NCI-H1694 (cell line): ENCODE results near the gene MBD1.
"Not testable (repeated sequence)": the region's sequence is repeated elsewhere in the genome, so short reads cannot be mapped to it uniquely, and the experiment has no call there.

ENCODE experiments used
- DNase-seq: peaks from one replicate; lab custom pipeline; 2025; lab: John Stamatoyannopoulos, UW

The MBD1 gene, protein sequence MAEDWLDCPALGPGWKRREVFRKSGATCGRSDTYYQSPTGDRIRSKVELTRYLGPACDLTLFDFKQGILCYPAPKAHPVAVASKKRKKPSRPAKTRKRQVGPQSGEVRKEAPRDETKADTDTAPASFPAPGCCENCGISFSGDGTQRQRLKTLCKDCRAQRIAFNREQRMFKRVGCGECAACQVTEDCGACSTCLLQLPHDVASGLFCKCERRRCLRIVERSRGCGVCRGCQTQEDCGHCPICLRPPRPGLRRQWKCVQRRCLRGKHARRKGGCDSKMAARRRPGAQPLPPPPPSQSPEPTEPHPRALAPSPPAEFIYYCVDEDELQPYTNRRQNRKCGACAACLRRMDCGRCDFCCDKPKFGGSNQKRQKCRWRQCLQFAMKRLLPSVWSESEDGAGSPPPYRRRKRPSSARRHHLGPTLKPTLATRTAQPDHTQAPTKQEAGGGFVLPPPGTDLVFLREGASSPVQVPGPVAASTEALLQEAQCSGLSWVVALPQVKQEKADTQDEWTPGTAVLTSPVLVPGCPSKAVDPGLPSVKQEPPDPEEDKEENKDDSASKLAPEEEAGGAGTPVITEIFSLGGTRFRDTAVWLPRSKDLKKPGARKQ

DNA sequence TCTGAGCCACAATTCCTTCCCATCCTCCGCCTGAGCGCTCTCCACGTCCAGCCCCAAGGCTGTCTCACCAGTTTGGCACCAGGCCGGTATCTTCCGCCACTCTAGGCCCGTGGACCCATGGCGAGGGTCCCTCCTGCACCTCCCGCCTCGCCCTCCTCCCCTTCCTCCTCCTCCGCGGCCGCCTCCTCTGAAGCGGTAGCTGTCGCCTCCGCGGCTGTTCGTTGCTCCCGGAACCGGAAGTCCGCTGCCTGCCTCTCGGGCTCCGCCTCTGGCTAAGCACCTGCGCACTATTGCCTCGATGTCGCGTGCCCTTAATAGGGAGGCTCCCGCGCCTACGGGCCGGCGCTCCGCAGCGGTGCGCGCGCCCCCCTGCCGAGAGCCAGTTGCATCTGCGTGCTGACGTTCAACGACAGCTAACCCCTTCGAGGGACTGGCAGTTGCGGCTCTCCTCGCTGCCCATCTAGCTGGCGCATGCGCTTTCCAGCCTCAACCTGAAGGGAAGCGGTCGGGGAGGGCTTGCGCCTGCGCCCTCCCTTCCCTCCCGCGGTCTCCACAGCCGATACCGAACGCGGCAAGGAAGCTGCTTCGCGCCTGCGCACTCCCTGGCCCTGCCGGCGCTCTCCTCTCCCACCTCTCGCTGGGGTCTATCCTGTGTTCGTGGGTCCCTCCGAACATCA is at the start of gene MBD1:
MBD1 (minus strand) TSS at position 229 of the 677 bp plus-strand sequence. CDS start 1,531 bp downstream, outside the sequence.
- DNase-seq, result peak; percentile 87

DNA sequence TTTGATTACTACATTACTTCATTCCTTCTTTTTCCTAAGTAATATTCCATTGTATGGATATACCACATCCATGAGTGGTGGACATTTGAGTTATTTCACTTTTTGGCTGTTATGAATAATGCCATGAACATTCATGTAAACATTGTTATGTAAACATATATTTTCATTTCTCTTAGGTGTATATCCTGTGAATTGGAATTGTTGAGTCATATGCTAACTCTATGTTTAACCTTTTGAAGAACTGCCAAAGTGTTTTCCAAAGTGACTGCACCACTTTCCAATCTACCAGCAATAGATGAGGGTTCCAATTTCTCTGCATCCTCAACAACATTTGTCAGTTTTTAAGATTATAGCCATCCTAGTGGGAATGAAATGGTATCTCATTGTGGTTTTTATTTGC is 48.9 kb upstream of the MBD1 start:
- no peak for DNase-seq

DNA sequence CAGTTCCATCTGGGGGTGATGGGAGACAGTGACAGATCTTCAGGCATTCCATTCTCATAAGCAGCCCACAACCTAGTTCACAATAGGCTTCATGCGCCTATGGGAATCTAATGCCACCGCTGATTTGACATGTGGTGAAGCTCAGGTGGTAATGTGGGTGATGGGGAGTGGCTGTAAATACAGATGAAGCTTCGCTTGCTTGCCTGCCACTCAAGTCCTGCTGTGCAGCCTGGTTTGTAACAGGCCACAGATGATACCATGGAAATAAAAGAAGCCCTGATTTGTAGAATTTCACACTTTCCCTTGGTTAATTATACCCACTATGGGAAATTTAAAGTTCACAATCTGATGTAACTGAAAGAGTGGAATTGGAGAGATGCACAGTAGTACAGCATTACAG is 46.7 kb upstream of the MBD1 start:
- DNase-seq, result no peak

DNA sequence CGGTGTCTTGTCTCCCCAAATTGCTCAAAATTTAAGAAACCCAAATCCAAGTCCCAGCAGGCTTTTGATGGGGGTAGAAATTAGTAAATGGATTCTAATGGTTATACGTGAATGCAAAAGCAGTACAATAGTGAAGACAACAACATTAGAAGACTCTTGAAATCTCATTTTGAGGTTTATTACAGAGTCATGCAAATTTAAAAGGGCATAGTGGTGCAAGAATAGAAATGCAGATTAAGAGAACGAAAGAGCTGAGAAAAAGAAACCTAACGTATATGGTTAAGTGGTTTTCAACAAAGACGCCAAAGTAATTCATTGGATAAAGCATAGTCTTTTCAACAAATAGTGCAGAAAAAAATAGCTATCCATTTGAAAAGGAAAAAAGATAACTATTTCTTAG is 39.4 kb upstream of the MBD1 start:
- no peak for DNase-seq

DNA sequence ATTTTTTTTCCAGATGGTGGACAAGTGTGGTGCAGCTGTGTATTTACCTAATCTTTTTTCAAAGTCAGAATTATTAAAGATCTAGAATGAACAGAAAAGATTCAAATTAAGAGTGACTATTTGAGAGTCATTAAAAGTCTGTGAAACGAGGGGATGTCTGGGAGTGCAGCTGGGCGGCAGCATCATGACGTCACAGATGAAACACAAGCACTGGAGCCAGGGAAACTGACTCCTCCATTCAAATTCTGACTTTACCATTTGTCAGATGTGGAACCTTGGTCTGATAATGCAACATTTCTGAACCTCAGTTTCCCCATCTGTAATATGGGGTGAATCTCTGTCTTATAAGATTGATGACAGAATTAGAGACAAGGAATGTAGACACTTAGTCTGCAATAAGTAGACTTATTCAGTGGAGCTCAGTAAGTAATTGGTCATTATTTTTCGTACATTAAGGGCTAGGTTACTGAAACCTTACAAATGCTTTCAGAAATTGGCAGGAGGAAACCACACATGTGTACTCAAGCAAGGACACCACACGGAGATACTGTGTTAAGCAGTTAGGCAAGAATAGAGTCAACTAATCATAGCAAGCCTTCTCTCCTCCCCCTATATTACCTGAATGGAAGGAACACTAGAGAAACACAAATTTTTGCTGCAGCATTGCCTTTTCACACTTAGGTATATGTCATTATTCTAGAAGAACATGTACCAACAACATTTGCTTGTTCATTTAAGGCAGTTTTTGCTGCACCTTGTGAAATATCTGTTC is 34.0 kb upstream of the MBD1 start:
- no peak for DNase-seq

DNA sequence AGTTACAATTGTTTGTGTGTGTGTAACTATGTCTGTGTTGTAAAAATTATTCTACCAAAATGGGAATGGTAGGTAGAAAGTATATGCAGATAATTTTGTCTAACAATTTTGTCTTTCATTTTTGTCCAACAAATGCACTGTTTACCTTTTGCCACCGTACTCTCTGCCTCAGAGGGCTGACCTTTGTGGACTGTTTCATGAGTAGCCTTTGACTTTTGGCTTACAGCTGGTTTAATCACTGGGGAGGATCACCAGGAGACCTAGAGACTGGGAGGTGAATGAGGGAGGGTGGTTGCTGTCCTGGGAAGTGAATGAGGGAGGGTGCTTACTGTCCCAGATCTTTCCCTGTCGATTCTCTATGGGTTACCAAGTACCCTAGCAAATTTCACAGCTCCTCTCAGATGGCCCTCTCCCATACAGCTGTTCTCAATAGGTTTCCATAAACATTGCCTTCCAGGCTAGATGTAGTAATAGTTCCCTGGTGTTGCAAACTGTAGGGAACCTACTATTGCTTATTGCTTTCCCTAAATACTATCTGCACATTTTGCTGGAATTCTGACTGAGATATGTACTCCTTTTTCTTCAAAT is 32.6 kb upstream of the MBD1 start:
- no peak for DNase-seq

DNA sequence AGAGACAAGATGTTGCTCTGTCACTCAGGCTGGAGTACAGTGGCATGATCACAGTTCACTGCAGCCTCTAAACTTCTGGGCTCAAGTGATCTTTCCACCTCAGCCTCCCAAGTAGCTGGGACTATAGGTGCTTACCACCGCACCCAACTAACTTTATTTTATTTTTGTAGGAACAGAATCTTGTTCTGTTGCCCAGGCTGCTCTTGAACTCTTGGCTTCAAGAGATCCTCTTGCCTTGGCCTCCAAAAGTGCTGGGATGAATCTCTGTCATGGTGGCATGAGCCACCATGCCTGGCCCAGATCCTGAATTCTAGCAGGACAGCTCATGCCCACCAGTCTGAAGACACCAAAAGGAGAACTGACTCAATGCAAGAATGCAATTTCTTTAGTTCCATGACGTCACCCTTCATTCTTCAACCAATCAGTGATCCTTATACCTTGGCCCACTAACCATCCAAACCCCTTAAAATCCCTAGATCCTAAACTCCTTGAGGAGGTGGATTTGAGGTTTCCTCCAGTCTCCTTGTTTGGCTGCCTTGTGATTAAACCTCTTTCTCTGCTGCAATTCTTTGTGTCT is 31.8 kb upstream of the MBD1 start:
- no peak for DNase-seq

DNA sequence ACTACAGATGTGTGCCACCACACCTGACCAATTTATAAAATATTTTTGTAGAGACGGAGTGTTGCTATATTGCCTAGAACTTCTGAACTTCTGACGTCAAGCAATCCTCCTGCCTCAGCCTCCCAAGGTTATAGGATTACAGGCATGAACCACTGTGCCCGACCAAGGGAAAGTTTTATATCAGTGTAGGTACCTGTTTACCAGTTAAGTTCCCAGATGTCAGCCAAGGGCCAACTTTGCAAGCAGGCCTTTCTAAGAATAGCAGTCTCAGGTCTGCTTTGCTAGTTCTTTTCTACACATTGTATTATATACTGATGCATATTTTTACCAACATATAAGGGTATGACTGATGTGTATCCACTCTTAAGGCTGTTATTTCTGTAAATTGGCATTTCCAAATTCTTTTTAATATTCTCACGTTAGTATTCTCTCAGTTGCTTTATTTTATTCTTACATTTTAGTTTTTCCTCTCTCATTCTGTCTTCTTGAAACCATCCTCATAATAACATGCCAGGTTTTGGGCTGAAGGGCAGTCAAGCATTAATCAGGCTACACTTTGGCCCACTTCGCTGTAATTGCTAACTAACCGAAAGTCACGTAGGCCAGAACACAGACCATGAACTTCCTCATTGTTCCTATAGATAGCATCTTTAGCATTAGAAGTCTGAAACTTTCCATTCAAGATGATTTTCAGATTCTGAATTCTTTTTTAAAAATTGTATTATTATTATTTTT is 31.1 kb upstream of the MBD1 start:
- DNase-seq, result no peak

DNA sequence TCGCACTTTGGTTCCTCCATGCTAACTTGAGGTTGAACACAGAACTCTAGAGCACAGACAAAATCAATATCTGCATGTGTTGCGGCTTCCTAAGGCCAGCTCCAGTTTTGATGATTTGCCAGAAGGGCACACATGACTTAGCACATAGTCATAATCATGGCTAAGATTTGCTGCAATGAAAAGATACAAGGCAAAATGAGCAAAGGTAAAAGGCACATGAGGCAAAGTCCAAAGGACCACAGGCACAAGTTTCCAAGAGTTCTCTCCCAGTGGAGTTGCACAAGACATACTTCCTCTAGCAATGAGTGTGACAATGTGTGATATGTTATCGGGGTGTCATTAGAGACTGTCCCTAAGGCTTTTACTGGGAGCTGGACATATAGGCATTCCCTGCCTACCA is 30.3 kb upstream of the MBD1 start:
- DNase-seq, result no peak

DNA sequence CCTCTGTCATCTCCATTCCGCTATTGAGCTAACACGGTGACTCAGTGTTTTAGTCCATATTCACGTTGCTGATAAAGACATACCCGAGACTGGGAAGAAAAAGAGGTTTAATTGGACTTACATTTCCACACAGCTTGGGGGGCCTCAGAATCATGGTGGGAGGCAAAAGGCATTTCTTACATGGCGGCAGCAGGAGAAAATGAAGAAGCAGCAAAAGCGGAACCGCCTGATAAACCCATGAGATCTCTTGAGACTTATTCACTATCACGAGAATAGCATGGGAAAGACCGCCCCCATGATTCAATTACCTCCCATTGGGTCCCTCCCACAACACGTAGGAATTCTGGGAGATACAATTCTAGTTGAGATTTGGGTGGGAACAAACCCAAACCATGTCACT is 28.8 kb upstream of the MBD1 start:
- no peak for DNase-seq

DNA sequence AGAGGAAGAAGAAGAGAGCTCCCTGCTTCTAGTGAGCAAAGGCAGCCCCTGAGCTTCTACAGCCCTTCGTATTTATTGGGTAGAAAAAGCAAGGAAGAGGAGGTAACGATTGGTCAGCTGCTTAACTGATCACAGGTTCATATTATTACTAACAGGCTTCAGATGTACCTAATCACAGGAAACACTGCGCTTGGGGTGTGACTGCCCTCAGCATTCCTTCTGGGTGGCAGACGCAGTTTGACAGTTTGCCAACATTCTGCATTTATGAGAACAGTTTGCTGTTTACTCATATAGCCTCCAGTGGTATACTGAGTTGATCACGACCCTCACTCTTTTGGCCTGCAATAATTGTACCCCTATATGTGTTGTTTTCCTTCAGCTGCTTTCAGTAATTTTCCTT is 27.5 kb upstream of the MBD1 start:
- DNase-seq, result not testable (repeated sequence)

DNA sequence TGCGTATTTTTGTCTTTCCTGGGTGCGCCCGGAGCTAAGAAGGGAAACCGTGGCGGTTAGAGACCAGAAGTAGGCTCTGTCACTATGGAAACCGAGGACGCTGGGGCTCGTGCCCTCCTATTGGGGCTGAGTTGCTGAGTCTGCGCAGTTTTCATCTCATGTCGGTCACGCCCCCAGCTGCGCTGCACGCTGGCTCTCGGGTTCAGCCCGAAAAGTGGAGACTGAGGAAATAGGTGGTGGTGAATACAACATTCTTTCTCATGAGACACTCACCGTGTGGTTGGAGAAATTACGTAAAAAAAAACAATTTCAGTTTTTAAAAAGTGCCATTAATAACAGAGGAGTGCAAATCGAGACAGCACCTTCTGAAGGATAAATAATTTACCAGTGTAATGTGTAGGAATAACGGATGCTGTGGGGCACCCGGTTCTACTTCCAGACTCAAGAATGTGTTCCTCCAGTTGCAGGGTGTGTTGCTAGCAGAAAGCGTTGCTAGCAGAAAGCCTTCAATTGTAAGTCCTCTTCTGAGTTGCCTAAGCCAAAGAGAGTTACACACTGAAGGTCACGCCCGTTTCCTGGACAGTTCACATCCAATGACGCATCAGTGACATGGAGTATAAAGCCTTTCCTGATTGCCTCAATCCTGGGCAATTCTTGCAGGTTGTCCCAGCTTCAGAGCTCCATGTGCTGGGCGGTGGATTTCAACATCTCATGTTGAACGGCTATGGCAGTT is 26.6 kb upstream of the MBD1 start:
- peak; percentile 86 for DNase-seq

DNA sequence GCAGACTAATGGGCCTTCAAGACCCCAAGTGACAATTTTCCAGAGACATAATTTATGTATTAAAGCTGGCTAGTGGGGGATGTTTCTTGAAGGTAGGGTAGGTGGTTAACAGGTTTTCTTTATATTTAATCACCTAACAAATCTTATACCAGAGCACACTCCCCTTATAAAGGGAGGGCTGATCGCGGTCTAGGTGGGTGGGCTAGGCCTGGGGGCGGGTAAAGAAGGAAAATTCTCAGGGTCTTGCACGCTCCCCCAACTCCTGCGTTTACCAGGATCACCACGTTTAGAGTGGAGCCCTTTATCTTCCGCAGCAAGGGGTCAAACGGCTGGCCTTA is 26.0 kb upstream of the MBD1 start:
- no peak for DNase-seq

DNA sequence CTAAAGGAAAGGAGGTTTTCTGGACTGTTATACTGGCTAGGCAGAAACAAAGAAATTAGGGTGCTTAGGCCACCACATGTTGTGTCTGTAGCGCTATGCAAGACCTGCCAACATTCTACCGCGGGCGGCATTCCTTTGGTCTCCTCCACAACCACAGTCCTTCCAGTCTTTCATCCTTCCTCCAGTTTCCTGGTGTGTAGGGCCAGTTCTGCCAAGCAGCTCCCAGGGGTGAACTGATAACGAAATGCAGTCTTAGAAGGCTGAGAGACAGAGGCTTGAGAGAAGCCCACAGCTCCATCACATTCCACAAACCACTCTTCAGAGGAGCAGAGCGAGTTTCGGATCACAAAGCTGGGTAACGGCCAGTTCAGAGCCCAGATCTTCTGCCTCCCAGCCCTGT is 25.6 kb upstream of the MBD1 start:
- no peak for DNase-seq

DNA sequence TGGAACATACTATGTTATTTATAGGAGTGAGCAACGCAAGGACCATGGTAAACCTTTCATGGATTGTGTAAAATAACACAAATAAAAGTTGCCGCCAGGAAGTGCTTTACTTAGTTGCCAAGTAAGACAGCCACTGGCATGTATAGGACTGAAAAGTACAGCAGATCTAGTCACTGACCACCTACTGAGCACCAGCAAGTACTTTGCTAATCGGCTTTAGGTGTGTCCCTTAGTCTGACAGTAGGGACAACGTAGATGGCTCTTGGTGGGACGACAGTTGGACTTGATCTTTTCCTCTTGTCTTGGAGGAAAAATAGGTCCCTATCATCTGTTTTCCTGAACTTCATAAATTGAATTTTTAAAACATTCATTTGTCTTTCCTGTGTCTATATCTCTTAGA is 19.8 kb upstream of the MBD1 start:
- no peak for DNase-seq

DNA sequence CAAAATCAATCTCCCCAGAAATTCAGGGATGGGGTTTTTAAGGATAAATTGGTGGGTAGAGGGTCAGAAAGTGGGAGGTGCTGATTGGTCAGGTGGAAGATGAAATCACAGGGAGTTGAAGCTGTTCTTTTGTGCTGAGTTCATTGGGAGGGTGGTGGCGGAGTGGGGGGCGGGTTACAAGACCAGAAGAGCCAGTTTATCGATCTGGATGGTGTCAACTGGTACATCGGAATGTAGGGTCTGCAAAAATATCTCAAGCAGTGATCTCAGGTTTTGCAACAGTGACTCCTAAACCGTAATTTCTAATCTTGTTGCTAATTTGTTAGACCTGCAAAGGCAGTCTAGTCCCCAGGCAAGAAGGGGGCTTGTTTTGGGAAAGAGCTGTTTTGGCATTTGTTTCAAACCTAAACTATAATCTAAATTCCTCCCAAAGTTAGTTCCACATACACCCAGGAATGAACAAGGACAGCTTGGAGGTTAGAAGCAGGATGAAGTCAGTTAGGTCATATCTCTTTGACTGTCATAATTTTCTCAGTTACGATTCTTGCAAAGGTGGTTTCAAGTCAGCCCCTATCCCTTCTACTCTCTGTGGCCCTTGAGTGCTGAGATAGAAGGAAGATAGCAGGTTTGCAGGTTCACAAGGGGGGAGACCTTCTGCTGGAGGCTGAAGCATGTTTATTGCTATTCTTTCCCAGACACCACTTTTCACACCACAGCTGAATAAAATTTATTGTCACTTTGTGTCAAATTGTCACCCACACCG is 18.5 kb upstream of the MBD1 start:
- DNase-seq, result no peak

DNA sequence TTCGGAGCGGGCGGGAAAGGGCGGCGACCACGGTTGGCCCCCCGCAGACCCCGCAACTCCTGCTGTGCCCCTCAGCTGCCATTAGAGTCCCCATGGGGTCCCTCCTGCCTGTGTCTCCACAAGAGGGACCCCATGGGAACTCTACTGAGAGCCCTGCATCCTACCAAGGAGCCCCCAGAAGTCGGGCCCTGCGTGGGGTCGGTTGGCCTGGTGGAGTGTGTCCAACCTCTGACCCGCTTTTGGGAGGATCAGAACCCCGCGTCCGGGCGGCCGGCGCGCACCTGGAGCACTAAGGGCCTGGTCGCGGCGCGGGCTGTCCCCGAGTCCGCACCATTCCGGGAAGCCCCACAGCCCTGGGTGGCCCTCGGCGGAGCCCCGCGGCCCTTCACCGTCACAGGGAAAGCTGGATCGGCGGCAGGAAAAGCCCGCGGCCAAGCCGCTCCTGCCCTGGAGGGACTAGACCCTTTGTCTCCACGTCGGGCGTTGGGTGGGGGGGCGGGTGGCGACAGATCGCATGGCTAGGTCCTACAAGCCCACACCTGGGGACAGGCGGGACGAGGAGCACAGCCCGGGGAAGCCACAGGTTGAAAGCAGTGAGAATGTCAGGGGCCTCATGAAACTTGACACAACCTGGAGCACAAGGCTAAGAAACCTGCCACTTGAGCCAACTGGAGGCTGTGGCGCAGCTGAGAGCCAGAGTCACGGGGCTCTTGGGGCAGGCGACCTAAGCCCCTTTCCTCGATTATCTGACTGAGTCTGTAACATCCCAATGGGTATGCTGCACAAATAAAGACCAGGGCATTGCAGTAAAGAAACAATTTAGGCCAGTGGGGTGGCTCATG is 17.3 kb upstream of the MBD1 start:
- DNase-seq, result no peak

DNA sequence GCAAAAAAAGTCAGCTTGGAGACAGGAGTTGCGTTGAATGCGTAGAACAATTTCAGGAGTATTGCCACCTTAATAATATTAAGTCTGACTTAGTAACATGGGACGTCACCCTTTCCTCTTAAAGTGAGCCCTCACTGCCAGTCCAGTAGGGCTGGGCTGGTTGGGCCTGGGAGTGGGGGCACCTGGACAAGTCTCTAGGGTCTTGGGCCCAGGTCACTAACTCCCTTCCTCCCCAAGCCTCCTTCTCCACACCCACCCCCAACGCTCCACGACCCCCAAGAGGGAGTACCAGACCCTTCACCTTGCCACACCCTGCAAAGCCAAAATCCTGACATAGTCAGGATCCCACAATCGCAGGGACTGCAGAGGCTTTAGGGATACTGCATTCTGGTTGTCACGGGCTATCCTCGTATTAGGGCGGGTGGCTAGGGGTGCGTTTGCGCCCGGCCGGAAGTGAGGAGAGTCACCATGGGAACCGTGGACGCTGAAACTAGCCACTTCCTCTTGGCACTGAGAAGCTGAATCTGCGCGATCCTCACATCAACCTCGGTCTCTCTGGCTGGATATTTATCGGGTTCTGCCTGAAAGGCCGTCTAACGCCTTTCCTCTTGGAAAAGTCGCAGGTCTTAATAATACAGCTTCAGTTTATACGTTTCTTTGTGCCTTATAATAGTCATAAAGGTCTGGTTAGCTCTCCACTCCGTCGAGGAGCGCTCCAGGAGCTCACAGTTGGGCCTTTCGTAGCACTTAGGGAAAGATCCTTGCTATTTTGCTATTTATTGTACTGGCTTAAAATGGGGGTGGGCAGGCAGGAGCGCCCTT is 16.5 kb upstream of the MBD1 start:
- DNase-seq, result no peak
